D721Med (cell line): ENCODE data around the gene STAP1.

Experiments used
- DNase-seq: peaks from one replicate; pipeline ENCODE4 v3.0.0; 2011; ENCODE audit warnings: low spot score; ENCODE audit not compliant: insufficient read length
- FAIRE-seq: peaks from 2 replicates; lab custom pipeline; 2011; peaks lifted over from hg19 to GRCh38; lab: Jason Lieb, UNC
- CTCF ChIP-seq: IDR thresholded peaks from 2 replicates; pipeline ENCODE4 v1.5.1; 2012; ENCODE audit warnings: mild to moderate bottlenecking, control low read depth; ENCODE audit not compliant: insufficient read depth; ENCODE audit errors: missing control alignments

STAP1 gene

GRCh38 chr4:67587156-67587555 is 28.6 kb downstream of the STAP1 start:
- no peak for TF ChIP-seq CTCF
- DNase-seq (no peak), FAIRE-seq (no peak)

- DNase-seq = no peak
- no peak for TF ChIP-seq CTCF
- no peak for FAIRE-seq
Observed at GRCh38 chr4:67593741-67594175, 35.2 kb downstream of the STAP1 start.

- DNase-seq = no peak
- FAIRE-seq = no peak
- no peak for TF ChIP-seq CTCF
Observed at GRCh38 chr4:67603310-67604028, 44.9 kb downstream of the STAP1 start.

- TF ChIP-seq CTCF = no peak
- DNase-seq = no peak
- no peak for FAIRE-seq
Observed at GRCh38 chr4:67604029-67604381, 45.5 kb downstream of the STAP1 start.

- FAIRE-seq = no peak
Observed at GRCh38 chr4:67604749-67605148, 46.2 kb downstream of the STAP1 start.

GRCh38 chr4:67608027-67608426 is 49.5 kb downstream of the STAP1 start:
- DNase-seq (no peak), FAIRE-seq (no peak)
- no peak for TF ChIP-seq CTCF

More at GRCh38 chr4:67604749-67605148, 46.2 kb downstream of the STAP1 start:
- TF ChIP-seq CTCF = no peak
- no peak for DNase-seq

GRCh38 chr4:67614186-67614585 is 55.7 kb downstream of the STAP1 start:
- no peak for FAIRE-seq
- no peak for DNase-seq
- no peak for TF ChIP-seq CTCF
